GM19239 (cell line): ENCODE results near the gene FAM124B.
"Not testable (repeated sequence)": the region's sequence is repeated elsewhere in the genome, so short reads cannot be mapped to it uniquely, and the experiment has no call there.

Source experiments
- DNase-seq: peaks from one replicate; pipeline ENCODE4 v3.0.0; 2011; ENCODE audit warnings: low spot score; ENCODE audit not compliant: insufficient read length
- FAIRE-seq: peaks from 2 replicates; lab custom pipeline; 2011; peaks lifted over from hg19 to GRCh38; lab: Jason Lieb, UNC

The FAM124B gene

DNA sequence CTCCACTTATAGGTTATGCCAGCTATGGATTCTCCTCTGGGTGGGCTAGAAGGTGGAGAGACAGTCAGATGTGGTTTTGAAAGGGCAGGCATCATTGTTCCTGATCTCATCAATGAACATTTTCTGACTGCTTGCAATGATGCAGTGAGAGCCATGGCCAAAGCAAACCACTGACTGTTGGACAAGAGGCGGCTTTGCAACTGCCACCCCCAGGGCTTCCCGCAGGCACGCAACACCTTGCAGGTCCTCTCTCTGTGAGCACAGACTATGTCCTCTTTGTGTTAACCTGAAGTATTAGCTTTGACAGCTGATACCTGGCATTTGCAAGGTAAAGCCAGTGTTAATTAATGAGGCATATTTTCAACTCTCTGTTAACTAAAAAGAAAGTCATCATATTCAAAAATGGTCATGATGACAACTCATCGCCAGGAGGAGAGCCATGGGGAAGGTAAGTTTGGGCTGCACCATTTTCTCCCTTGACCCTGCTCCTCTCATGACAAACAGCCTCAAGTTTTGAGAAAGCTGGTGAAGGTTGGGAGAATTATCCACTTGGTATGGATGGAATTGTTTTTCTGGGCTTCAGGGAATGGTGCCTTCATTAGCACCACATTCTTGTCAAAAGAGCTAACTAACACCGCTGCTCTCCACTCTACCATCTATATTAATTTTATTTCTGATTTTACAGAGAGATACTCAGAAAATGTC is 14.9 kb upstream of the FAM124B start:
- FAIRE-seq = no peak

DNA sequence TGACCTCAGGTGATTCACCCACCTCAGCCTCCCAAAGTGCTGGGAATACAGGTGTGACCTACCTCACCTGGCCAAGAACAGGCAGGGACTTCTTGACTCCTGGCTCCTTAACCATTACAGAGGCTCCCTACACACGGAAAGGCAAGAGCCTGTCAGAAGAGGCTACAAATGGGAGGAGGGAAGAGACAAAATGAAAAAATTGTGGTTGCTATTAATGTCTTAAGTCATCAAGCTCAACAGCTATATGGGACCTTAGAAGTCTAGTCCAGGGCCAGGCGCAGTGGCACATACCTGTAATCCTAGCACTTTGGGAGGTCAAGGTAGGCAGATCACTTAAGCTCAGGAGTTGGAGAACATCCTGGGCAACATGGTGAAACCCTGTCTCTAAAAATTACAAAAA is 11.5 kb upstream of the FAM124B start:
- no peak for DNase-seq
- FAIRE-seq = no peak

More for the DNA sequence above, 14.9 kb upstream of the FAM124B start:
- no peak for DNase-seq

DNA sequence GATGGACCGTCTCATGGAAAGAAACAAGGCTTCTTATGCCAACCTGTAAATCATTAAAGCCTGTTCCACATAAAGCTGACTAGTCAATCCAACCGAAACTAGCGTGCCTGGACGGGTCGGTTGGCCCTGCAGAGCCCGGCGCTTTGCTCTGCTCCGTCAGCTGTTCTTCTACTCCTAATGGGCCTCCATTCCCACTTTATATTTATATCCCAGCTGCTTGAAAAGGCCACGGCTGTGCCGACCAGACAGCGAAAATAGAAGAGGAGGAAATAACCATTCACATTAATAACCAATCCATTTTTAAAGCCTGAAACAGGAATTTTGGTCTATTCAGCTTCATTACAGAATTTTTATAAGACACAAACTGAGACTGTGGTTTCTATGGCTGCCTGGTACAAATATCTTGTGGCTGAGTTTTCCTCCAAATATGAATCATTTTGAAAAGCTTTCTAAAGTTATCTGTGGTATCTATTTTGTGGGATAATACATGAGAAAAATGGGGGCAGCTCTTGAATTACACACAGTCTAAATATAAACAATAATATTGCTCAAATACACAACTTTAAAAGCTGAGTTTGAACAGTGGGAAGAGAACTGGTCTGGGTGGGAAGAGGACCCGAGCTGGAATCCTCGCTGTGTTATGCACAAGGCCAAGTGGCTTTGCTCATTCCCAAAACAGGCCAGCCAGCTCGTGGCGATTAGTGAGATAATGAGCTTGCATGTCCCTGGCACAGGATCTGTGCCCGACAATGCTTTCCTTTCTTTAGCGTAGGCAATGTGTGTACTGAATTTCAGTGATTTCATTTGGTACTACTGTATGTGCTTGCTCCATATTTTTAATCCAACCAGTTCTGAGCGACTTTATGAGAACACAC is 10.5 kb upstream of the FAM124B start:
- no peak for FAIRE-seq
- DNase-seq = no peak

DNA sequence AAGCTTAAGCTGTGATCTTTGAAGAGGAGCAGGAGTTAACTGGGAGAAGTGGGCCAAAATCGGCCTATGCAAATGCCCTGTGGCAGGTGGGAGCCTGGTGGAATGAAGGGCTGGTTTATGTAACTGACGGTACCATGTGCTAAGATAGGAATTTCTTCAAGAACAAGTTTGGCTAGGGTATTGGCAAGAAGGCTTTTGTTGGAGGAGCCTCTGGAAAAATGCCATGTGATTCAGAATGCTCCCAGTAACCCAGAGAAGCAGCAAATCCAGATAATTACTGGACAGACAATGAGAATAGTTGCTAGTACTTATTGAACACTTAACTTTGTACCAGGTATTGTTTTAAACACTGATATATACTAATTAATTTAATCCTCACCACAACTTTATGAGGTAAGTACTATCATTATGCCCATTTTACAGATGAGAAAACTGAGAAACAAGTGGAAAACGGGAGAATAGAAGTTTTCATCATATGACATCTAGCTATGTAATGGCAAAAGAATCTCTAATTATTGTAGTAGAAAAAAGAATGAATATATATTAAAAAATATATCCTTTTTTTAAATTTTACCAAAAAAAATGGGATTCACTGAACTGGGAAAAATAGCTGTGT is 9.1 kb upstream of the FAM124B start:
- DNase-seq (no peak), FAIRE-seq (no peak)

GRCh38 chr2:224408676-224409075 is 6.8 kb upstream of the FAM124B start:
- FAIRE-seq (no peak), DNase-seq (no peak)

DNA sequence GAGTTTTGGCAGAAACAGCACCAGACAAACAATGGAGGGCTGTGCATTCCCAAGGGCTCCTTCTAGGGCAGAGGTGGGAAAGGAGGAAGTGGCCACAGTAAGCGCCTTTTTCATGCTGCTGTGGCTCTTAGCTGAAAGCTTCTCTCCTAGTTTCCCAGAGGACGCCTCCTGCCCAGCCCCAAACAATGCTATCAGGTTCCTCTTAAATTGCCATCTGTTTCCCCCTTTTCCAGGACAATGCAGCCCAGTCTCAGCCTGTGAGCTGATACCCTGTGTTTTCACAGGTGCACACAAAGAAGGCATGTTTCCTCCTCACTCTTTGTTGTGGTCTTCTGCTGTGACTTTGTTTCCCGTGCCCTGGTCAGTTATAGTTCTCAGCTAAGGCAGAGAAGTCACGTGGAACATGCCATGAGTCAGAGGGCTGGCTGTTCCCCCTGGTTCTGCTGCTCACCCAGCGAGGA is 5.4 kb upstream of the FAM124B start:
- DNase-seq (no peak), FAIRE-seq (no peak)

GRCh38 chr2:224405841-224406370 is 4.0 kb upstream of the FAM124B start:
- DNase-seq (no peak), FAIRE-seq (no peak)

GRCh38 chr2:224405412-224405811 is 3.5 kb upstream of the FAM124B start:
- DNase-seq (no peak), FAIRE-seq (no peak)

DNA sequence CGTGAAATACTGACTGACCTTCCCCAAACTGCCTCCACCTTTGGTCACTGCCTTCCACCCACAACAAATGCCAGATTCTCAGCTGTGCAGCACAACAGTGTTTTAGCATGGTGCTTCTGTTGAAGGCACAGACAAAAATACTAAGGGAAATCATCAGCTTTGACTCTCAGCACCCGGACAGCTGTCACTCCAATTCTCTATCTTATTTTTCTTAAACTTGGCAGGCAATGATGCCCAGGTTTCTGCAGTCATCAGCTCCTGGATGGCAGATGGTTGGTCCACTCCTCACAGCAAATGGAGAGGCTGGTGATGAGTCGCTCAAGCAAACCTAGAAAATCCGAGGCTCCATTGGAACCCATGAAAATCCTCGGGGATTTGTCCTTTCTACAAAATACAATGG is 2.9 kb upstream of the FAM124B start:
- DNase-seq = no peak

GRCh38 chr2:224403657-224404056 is 1.8 kb upstream of the FAM124B start:
- no peak for DNase-seq
- no peak for FAIRE-seq

More for the DNA sequence above, 2.9 kb upstream of the FAM124B start:
- FAIRE-seq = no peak

DNA sequence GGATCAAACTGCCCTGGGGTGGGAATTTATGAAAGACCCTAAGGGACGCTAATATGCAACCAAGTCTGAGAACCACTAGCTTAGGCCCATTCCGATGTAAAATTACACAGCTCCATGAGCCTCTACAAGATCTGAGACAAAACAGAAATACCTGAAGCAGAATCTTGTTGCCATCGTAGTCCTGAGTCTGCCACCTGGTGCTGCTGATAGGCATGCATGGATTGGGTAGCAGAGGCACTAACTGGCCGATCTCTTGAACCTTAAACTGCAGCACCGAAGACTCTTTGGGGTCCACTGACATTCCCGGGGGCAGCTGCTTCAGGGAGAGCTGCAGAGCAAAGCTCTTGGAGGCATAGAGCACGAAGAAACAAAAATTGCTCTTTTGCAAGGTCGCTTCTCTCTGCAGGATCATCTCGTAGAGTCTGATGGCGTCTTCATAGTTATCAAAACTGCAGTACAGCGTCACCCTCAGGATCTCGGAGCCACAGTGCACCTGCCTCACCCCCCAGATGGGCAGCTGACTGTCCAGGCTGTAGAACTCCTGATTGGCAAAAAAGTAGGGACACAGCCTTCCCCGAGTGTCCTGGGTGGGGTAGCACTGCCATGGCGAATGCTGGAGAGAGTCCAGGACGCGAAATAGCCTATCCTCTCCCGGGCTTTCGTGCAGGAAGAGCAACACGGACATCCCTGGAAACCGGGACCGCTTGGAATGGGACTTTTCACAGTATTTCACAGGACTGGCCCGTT is 848 bp downstream of the FAM124B start:
- FAIRE-seq (peak; percentile 18), DNase-seq (no peak)

- FAIRE-seq = no peak
- no peak for DNase-seq
Measured at GRCh38 chr2:224400174-224400810, 1.6 kb downstream of the FAM124B start.

- no peak for DNase-seq
- FAIRE-seq = no peak
Measured at GRCh38 chr2:224398289-224398688, 3.6 kb downstream of the FAM124B start.

GRCh38 chr2:224397100-224397499 is 4.8 kb downstream of the FAM124B start:
- not testable (repeated sequence) for FAIRE-seq

GRCh38 chr2:224395620-224396390 is 6.1 kb downstream of the FAM124B start:
- FAIRE-seq (no peak), DNase-seq (no peak)

More at GRCh38 chr2:224397100-224397499, 4.8 kb downstream of the FAM124B start:
- not testable (repeated sequence) for DNase-seq

GRCh38 chr2:224393157-224393872 is 8.6 kb downstream of the FAM124B start:
- FAIRE-seq (no peak), DNase-seq (no peak)

- FAIRE-seq (no peak), DNase-seq (no peak)
Measured at GRCh38 chr2:224392545-224392944, 9.4 kb downstream of the FAM124B start.

DNA sequence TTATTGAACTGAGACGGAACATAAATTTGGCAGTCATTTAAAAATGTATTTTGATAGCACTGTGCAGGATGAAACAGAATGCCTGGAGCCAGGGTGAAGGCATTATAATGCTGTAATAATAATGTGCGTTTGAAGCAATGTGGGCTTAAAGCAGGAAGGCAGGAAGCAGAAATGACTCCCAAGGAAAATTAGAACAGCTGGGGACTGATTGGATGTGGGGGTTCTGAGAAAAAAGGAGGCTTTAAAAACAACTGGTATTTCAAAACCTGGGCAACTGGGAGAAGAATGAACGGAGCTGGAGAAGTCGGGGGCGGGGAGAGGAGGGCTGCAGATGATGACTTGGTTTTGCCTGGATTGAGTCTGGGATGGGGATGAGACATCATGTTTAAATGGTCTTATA is 12.6 kb downstream of the FAM124B start:
- FAIRE-seq (no peak), DNase-seq (no peak)
